CD8-positive, alpha-beta memory T cell (primary cell): ENCODE results near the gene LRGUK. TPM values are rescaled to one million over a fixed set of nuclear protein-coding genes. Genes with fewer than 3 reads are reported as not detected.

Experiments used
- CTCF ChIA-PET: fragments of 350-600 bp; sonication (Branson Sonifier 250); formaldehyde crosslinking; loops from one replicate; lab custom pipeline; 2021; ENCODE audit warnings: antibody characterized with exemption; lab: Charles Lee
- POLR2A ChIA-PET: fragments of 350-600 bp; sonication (Branson Sonifier 250); formaldehyde crosslinking; loops from one replicate; lab custom pipeline; 2021; ENCODE audit warnings: antibody characterized with exemption; lab: Charles Lee
- DNase-seq, 5 donors: peaks; one replicate each; pipeline versions ENCODE4 v3.0.0 to v3.0.0-alpha.2; 2020 to 2022; ENCODE audit warnings: mixed read lengths in 1 of 5
- H3K27ac ChIP-seq: one replicate; pipeline ENCODE4 v1.7.0; 2013; ENCODE audit warnings: low read depth, mild to moderate bottlenecking, low read length, moderate library complexity
- H3K27me3 ChIP-seq: 2 replicates; pipeline ENCODE4 v1.7.0; 2013; ENCODE audit warnings: low read length, mild to moderate bottlenecking; ENCODE audit not compliant: insufficient read depth, poor library complexity, severe bottlenecking
- H3K36me3 ChIP-seq: 2 replicates; pipeline ENCODE4 v1.7.0; 2013; ENCODE audit warnings: mild to moderate bottlenecking, low read length, moderate library complexity; ENCODE audit not compliant: insufficient read depth
- H3K4me1 ChIP-seq: 2 replicates; pipeline ENCODE4 v1.7.0; 2013; ENCODE audit warnings: mild to moderate bottlenecking, low read length, moderate library complexity; ENCODE audit not compliant: insufficient read depth
- H3K4me3 ChIP-seq: 2 replicates; pipeline ENCODE4 v1.7.0; 2013; ENCODE audit warnings: mild to moderate bottlenecking, low read length
- H3K9me3 ChIP-seq: 2 replicates; pipeline ENCODE4 v1.7.0; 2013; ENCODE audit warnings: mild to moderate bottlenecking, low read length
- H3K27ac Mint-ChIP-seq, 8 donors: one replicate each; pipeline ENCODE4 v1.8.0; 2020 to 2021; ENCODE audit warnings: mixed read lengths in 8 of 8, mild to moderate bottlenecking in 6 of 8, inconsistent platforms in 3 of 8, moderate library complexity in 3 of 8
- H3K27me3 Mint-ChIP-seq, 2 donors: one replicate each; pipeline ENCODE4 v1.8.0; 2020 to 2021; ENCODE audit warnings: mixed read lengths in 2 of 2, mild to moderate bottlenecking in 1 of 2, moderate library complexity in 1 of 2
- H3K36me3 Mint-ChIP-seq, 3 donors: one replicate each; pipeline ENCODE4 v1.8.0; 2020 to 2021; ENCODE audit warnings: mixed read lengths in 3 of 3, inconsistent platforms in 1 of 3, mild to moderate bottlenecking in 1 of 3
- H3K4me1 Mint-ChIP-seq, 3 donors: one replicate each; pipeline ENCODE4 v1.8.0; 2020 to 2021; ENCODE audit warnings: mixed read lengths in 3 of 3, inconsistent platforms in 1 of 3, mild to moderate bottlenecking in 1 of 3
- H3K4me3 Mint-ChIP-seq, 7 donors: one replicate each; pipeline ENCODE4 v1.8.0; 2020 to 2021; ENCODE audit warnings: mixed read lengths in 7 of 7, mild to moderate bottlenecking in 6 of 7, moderate library complexity in 4 of 7, inconsistent platforms in 2 of 7
- H3K9me3 Mint-ChIP-seq, 5 donors: one replicate each; pipeline ENCODE4 v1.8.0; 2020 to 2022; ENCODE audit warnings: mixed read lengths in 5 of 5, mild to moderate bottlenecking in 3 of 5, moderate library complexity in 2 of 5, inconsistent platforms in 1 of 5
- polyA plus RNA-seq: library from polyadenylated mRNA; unstranded; fragments of 300-500 nt; fragmentation: Illumina TruSeq; gene quantifications from one replicate; pipeline ENCODE4 v1.2.3, GENCODE V29; 2021
- total RNA-seq, 2 experiments: library from RNA; stranded (reverse); gene quantifications; one replicate each; pipeline ENCODE4 v1.2.3, GENCODE V29; 2021

LRGUK gene
- total and polyA plus RNA-seq, 3 experiments from 2014 or later, result 0.18 to 0.31 TPM; not detected in 1

- Histone ChIP-seq H3K4me1 (no peaks in the 10 kb centered on the region), H3K9me3 (no peaks in the 10 kb centered on the region), H3K27me3 (no peaks in the 10 kb centered on the region), H3K4me3 (no peak overlapping the region), H3K36me3 (no peaks in the 10 kb centered on the region), H3K27ac (no peak overlapping the region)
- no peak overlapping the region for H3K4me3 Mint-ChIP-seq
- no peak for DNase-seq
- ChIA-PET POLR2A (no interaction called here), CTCF (no interaction called here)
- no peaks in the 10 kb centered on the region for H3K27me3 Mint-ChIP-seq
- H3K27ac Mint-ChIP-seq, result no peak overlapping the region
- H3K4me1 Mint-ChIP-seq, result no peaks in the 10 kb centered on the region
- no peaks in the 10 kb centered on the region for H3K36me3 Mint-ChIP-seq
- no peaks in the 10 kb centered on the region for H3K9me3 Mint-ChIP-seq
Measured at GRCh38 chr7:134180376-134180775, 53.2 kb downstream of the LRGUK start.

GRCh38 chr7:134182078-134182477, 54.9 kb downstream of the LRGUK start:
- CTCF ChIA-PET, result no interaction called here
- no peaks in the 10 kb centered on the region for H3K4me1 Mint-ChIP-seq
- no peak for DNase-seq
- no peaks in the 10 kb centered on the region for H3K9me3 ChIP-seq
- H3K4me3 Mint-ChIP-seq, result no peak overlapping the region
- H3K36me3 Mint-ChIP-seq, result no peaks in the 10 kb centered on the region
- POLR2A ChIA-PET, result no interaction called here
- no peaks in the 10 kb centered on the region for H3K4me1 ChIP-seq
- no peaks in the 10 kb centered on the region for H3K9me3 Mint-ChIP-seq
- no peaks in the 10 kb centered on the region for H3K36me3 ChIP-seq
- no peak overlapping the region for H3K27ac Mint-ChIP-seq
- H3K27me3 Mint-ChIP-seq, result no peaks in the 10 kb centered on the region
- no peaks in the 10 kb centered on the region for H3K27me3 ChIP-seq
- H3K4me3 ChIP-seq, result no peak overlapping the region
- H3K27ac ChIP-seq, result no peak overlapping the region

- Mint-ChIP-seq H3K27ac (no peak overlapping the region), H3K4me1 (no peaks in the 10 kb centered on the region), H3K36me3 (no peaks in the 10 kb centered on the region), H3K9me3 (no peaks in the 10 kb centered on the region), H3K27me3 (no peaks in the 10 kb centered on the region), H3K4me3 (no peak overlapping the region)
- POLR2A ChIA-PET, result no interaction called here
- Histone ChIP-seq H3K4me3 (no peak overlapping the region), H3K4me1 (no peaks in the 10 kb centered on the region), H3K9me3 (no peaks in the 10 kb centered on the region), H3K36me3 (no peaks in the 10 kb centered on the region), H3K27ac (no peak overlapping the region), H3K27me3 (no peaks in the 10 kb centered on the region)
- DNase-seq, result no peak
- CTCF ChIA-PET, result no interaction called here
Measured at GRCh38 chr7:134184767-134185166, 57.6 kb downstream of the LRGUK start.

GRCh38 chr7:134186027-134186426, 58.9 kb downstream of the LRGUK start:
- no peak overlapping the region for H3K4me3 ChIP-seq
- no peaks in the 10 kb centered on the region for H3K9me3 ChIP-seq
- H3K27ac Mint-ChIP-seq, result no peak overlapping the region
- H3K36me3 ChIP-seq, result no peaks in the 10 kb centered on the region
- H3K4me1 ChIP-seq, result no peaks in the 10 kb centered on the region
- H3K27me3 Mint-ChIP-seq, result no peaks in the 10 kb centered on the region
- no peaks in the 10 kb centered on the region for H3K4me1 Mint-ChIP-seq
- H3K4me3 Mint-ChIP-seq, result no peak overlapping the region
- DNase-seq, result no peak
- no peaks in the 10 kb centered on the region for H3K27me3 ChIP-seq
- H3K9me3 Mint-ChIP-seq, result no peaks in the 10 kb centered on the region
- no peak overlapping the region for H3K27ac ChIP-seq
- CTCF ChIA-PET, result no interaction called here
- POLR2A ChIA-PET, result no interaction called here
- no peaks in the 10 kb centered on the region for H3K36me3 Mint-ChIP-seq

- Histone ChIP-seq H3K9me3 (no peaks in the 10 kb centered on the region), H3K4me1 (no peaks in the 10 kb centered on the region), H3K27ac (no peak overlapping the region), H3K27me3 (no peaks in the 10 kb centered on the region), H3K36me3 (no peaks in the 10 kb centered on the region), H3K4me3 (no peak overlapping the region)
- CTCF ChIA-PET, result no interaction called here
- Mint-ChIP-seq H3K36me3 (no peaks in the 10 kb centered on the region), H3K4me3 (no peak overlapping the region), H3K27ac (no peak overlapping the region), H3K4me1 (no peaks in the 10 kb centered on the region), H3K9me3 (no peaks in the 10 kb centered on the region), H3K27me3 (no peaks in the 10 kb centered on the region)
- POLR2A ChIA-PET, result no interaction called here
- DNase-seq, result no peak
Measured at GRCh38 chr7:134186801-134187200, 59.7 kb downstream of the LRGUK start.

GRCh38 chr7:134187893-134188292, 60.8 kb downstream of the LRGUK start:
- no peaks in the 10 kb centered on the region for H3K27me3 ChIP-seq
- Mint-ChIP-seq H3K9me3 (no peaks in the 10 kb centered on the region), H3K4me1 (no peaks in the 10 kb centered on the region), H3K36me3 (no peaks in the 10 kb centered on the region), H3K27me3 (no peaks in the 10 kb centered on the region), H3K4me3 (no peak overlapping the region), H3K27ac (no peak overlapping the region)
- no peak overlapping the region for H3K4me3 ChIP-seq
- ChIA-PET POLR2A (no interaction called here), CTCF (no interaction called here)
- DNase-seq, result no peak
- no peak overlapping the region for H3K27ac ChIP-seq
- H3K4me1 ChIP-seq, result no peaks in the 10 kb centered on the region
- no peaks in the 10 kb centered on the region for H3K36me3 ChIP-seq
- no peaks in the 10 kb centered on the region for H3K9me3 ChIP-seq

- Histone ChIP-seq H3K4me3 (no peak overlapping the region), H3K27me3 (no peaks in the 10 kb centered on the region), H3K27ac (no peak overlapping the region), H3K36me3 (no peaks in the 10 kb centered on the region), H3K4me1 (no peaks in the 10 kb centered on the region), H3K9me3 (no peaks in the 10 kb centered on the region)
- no peak for DNase-seq
- POLR2A ChIA-PET, result no interaction called here
- Mint-ChIP-seq H3K4me3 (no peak overlapping the region), H3K27ac (no peak overlapping the region), H3K9me3 (no peaks in the 10 kb centered on the region), H3K4me1 (no peaks in the 10 kb centered on the region), H3K27me3 (no peaks in the 10 kb centered on the region), H3K36me3 (no peaks in the 10 kb centered on the region)
- CTCF ChIA-PET, result no interaction called here
Measured at GRCh38 chr7:134188311-134188710, 61.2 kb downstream of the LRGUK start.

- Mint-ChIP-seq H3K27ac (no peak overlapping the region), H3K4me3 (no peak overlapping the region), H3K4me1 (no peaks in the 10 kb centered on the region), H3K36me3 (no peaks in the 10 kb centered on the region), H3K27me3 (no peaks in the 10 kb centered on the region), H3K9me3 (no peaks in the 10 kb centered on the region)
- DNase-seq, result no peak
- no peak overlapping the region for H3K4me3 ChIP-seq
- CTCF ChIA-PET, result no interaction called here
- H3K27ac ChIP-seq, result no peak overlapping the region
- POLR2A ChIA-PET, result no interaction called here
- no peaks in the 10 kb centered on the region for H3K36me3 ChIP-seq
- no peaks in the 10 kb centered on the region for H3K4me1 ChIP-seq
- H3K27me3 ChIP-seq, result no peaks in the 10 kb centered on the region
- no peaks in the 10 kb centered on the region for H3K9me3 ChIP-seq
Measured at GRCh38 chr7:134189559-134189958, 62.4 kb downstream of the LRGUK start.

- ChIA-PET POLR2A (no interaction called here), CTCF (no interaction called here)
- Mint-ChIP-seq H3K36me3 (no peaks in the 10 kb centered on the region), H3K4me1 (no peaks in the 10 kb centered on the region), H3K4me3 (no peak overlapping the region), H3K9me3 (no peaks in the 10 kb centered on the region), H3K27ac (no peak overlapping the region), H3K27me3 (no peaks in the 10 kb centered on the region)
- Histone ChIP-seq H3K27me3 (peaks cover 3% of the 10 kb centered on the region), H3K4me1 (no peaks in the 10 kb centered on the region), H3K9me3 (no peaks in the 10 kb centered on the region), H3K4me3 (no peak overlapping the region), H3K36me3 (no peaks in the 10 kb centered on the region), H3K27ac (no peak overlapping the region)
- no peak for DNase-seq
Measured at GRCh38 chr7:134191876-134192275, 64.7 kb downstream of the LRGUK start.
